Lower leg skin (tissue), 3 donors: Measurements from ENCODE around the gene OBSL1.

Source experiments
- CTCF ChIP-seq, 3 donors: fragments of 450-650 bp; IDR thresholded peaks; one replicate each; pipeline ENCODE4 v1.5.1; 2016; ENCODE audit warnings: antibody characterized with exemption in 3 of 3, mild to moderate bottlenecking in 3 of 3, moderate library complexity in 2 of 3
- POLR2A ChIP-seq, 2 donors: fragments of 450-650 bp; IDR thresholded peaks; one replicate each; pipeline ENCODE4 v1.6.1; 2016 to 2017; ENCODE audit warnings: antibody characterized with exemption in 2 of 2, mild to moderate bottlenecking in 1 of 2, moderate library complexity in 1 of 2

- TF ChIP-seq POLR2A (IDR thresholded peaks at IDR 0.05): no peak
- TF ChIP-seq CTCF (IDR thresholded peaks at IDR 0.05): no peak
These were observed 12.0 kb downstream of the OBSL1 start for GRCh38 chr2:219559156-219559915.
